Esophagus squamous epithelium (tissue), 5 donors: ENCODE results near the gene ACTRT2. TPM values are rescaled to one million over a fixed set of nuclear protein-coding genes. Genes with fewer than 3 reads are reported as not detected.

Experiments used
- DNase-seq: peaks from one replicate; lab custom pipeline; 2025; lab: John Stamatoyannopoulos, UW
- H3K27ac ChIP-seq, 4 donors: fragments of 200-600 bp; sonication (generic); one replicate each; pipeline ENCODE4 v1.5.1; 2016 to 2019; ENCODE audit warnings: mild to moderate bottlenecking in 1 of 4
- H3K27me3 ChIP-seq, 4 donors: fragments of 200-600 bp; sonication (generic); 1 replicate in 3 of 4; 2 replicates in 1 of 4; pipeline versions ENCODE4 v1.5.1 to v1.6.0; 2017 to 2021; ENCODE audit warnings: antibody characterized with exemption in 1 of 4
- H3K36me3 ChIP-seq, 3 donors: fragments of 200-600 bp; sonication (generic); one replicate each; pipeline ENCODE4 v1.5.1; 2016 to 2019
- H3K4me1 ChIP-seq, 3 donors: fragments of 200-600 bp; sonication (generic); one replicate each; pipeline ENCODE4 v1.5.1; 2017 to 2019
- H3K4me3 ChIP-seq, 4 donors: fragments of 200-600 bp; sonication (generic); 1 replicate in 3 of 4; 2 replicates in 1 of 4; pipeline ENCODE4 v1.5.1; 2016 to 2019; ENCODE audit warnings: mild to moderate bottlenecking in 2 of 4, moderate library complexity in 1 of 4
- H3K9me3 ChIP-seq, 3 donors: fragments of 200-600 bp; sonication (generic); one replicate each; pipeline ENCODE4 v1.5.1; 2016 to 2019
- POLR2A ChIP-seq, 4 donors: fragments of 450-650 bp; IDR thresholded peaks; one replicate each; pipeline ENCODE4 v1.6.1; 2017; ENCODE audit warnings: antibody characterized with exemption in 4 of 4, mild to moderate bottlenecking in 4 of 4, moderate library complexity in 3 of 4
- WGBS, 2 donors: methylation state at CpG; one replicate each; pipeline ENCODE4 v1.1.5; 2018; 5-methylcytosine and 5-hydroxymethylcytosine counted together
- intact Hi-C: fragments of 100-400 bp; cut with DNase I; formaldehyde crosslinking; loops from one replicate; pipeline ENCODE4 v1.15.0; 2022
- total RNA-seq, 4 donors: library from RNA; depleted of rRNA; stranded (reverse); fragments of >200 nt; gene quantifications; one replicate each; pipeline ENCODE4 v1.1.0, GENCODE V29; 2016
- TF ChIP-seq, protein P1 (sequence below), 6 experiments: fragments of 450-650 bp in 4 of 6; fragments of 200-600 bp in 2 of 6; sonication (generic) in 2 of 6; IDR thresholded peaks; one replicate each; pipeline ENCODE4 v1.5.1; 2016 to 2019; ENCODE audit warnings: antibody characterized with exemption in 6 of 6, mild to moderate bottlenecking in 4 of 6, moderate library complexity in 4 of 6
- donor health status: DM: yes; HTN: yes; CAD: no.

Gene ACTRT2
- total RNA-seq, 4 donors from 2014 or later, result not detected

DNA sequence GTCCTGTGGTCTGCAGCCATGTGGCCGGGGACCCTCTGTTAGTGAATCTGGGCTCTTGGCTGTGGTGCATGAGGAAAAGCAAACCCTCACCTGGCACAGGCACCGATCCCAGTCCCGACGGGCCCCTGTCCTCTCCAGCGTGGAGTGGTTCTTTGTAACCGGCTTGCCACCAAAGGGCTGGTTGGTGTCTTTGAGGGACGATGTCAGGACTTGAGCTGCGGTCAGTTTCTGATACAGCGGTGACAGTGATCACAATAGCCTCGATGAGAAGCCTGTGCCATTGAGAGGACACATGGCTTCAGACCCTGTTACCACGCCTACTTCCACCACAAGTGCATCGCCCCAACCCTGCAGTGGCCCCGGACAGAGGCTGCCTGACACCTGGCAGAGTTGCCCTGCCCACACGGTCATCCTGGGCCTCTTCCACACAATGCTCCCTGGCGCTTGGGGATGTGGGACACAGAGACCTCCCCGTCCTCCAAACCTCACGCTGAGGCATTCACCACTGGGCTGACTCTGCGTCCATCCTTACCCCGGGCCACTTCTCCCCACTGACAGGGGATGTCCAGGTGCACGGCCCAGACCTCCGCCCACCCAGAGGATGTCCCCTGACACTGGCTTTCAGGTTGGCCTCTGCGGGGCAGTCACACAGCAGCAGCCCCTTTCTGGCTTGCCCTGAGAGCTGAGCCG, 18.8 kb upstream of the ACTRT2 start:
- WGBS, 2 donors, result 79 to 88% methylated on average over 4 to 8 of the region's 23 CpGs
- H3K4me1 ChIP-seq, result no peaks in the 10 kb centered on the region
- H3K27ac ChIP-seq, result no peak overlapping the region
- peaks cover 0 to 96% (median 0%) of the 10 kb centered on the region in 4 donors for H3K27me3 ChIP-seq
- intact Hi-C loops, result no loop called here
- no peaks in the 10 kb centered on the region for H3K36me3 ChIP-seq
- peaks cover 0 to 5% (median 3%) of the 10 kb centered on the region in 3 donors for H3K9me3 ChIP-seq
- no peak for DNase-seq
- no peak overlapping the region for H3K4me3 ChIP-seq
- TF ChIP-seq, protein P1, sequence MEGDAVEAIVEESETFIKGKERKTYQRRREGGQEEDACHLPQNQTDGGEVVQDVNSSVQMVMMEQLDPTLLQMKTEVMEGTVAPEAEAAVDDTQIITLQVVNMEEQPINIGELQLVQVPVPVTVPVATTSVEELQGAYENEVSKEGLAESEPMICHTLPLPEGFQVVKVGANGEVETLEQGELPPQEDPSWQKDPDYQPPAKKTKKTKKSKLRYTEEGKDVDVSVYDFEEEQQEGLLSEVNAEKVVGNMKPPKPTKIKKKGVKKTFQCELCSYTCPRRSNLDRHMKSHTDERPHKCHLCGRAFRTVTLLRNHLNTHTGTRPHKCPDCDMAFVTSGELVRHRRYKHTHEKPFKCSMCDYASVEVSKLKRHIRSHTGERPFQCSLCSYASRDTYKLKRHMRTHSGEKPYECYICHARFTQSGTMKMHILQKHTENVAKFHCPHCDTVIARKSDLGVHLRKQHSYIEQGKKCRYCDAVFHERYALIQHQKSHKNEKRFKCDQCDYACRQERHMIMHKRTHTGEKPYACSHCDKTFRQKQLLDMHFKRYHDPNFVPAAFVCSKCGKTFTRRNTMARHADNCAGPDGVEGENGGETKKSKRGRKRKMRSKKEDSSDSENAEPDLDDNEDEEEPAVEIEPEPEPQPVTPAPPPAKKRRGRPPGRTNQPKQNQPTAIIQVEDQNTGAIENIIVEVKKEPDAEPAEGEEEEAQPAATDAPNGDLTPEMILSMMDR (IDR thresholded peaks at IDR 0.05), result no peak
- no peak for TF ChIP-seq POLR2A (IDR thresholded peaks at IDR 0.05)

DNA sequence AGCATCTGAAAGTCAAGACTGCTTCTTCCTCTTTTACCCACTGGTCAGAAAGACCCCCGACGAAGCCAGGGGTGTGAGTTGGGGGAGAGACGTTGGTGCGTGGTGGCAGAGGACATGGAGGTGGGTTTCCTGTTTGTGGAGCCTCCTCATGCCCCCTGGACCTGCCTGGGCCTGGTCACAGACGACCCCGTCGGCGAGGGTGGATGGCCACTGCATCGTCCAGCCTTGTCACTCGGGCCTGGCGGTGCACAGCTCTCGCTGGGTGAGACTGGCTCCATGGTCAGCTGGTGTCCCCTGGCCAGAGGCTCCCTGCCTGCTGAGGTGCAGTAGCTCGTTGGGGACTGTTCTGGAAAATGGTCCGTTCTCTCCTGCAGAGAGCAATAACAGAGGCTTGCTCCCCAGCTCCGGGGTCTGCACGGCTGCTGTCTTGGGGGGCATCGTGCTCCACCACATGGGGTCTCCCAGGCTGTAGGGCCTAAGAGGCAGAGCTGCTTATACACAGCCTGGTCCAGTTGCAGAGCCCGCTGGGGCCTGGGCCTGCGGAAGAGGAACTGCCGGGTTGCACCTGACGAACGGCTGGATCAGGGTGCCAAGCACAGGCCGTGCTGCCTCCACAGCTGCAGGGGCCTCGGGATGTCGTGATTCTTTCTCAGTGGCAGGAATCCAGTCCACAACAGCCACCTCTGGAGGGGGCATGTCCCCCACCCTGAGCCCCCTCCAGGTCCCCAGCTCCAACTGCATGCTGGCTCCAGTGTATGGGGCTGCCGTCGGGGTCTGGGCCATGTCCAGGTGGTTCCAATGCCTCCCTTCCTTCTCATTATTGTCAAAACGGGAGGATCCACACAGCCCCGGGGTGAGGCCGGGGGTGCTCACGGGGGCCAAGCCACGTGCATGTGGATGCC, 18.0 kb upstream of the ACTRT2 start:
- TF ChIP-seq, protein P1 (IDR thresholded peaks at IDR 0.05), result no peak
- no peak for TF ChIP-seq POLR2A (IDR thresholded peaks at IDR 0.05)
- Histone ChIP-seq H3K27ac (no peak overlapping the region), H3K4me3 (no peak overlapping the region), H3K36me3 (no peaks in the 10 kb centered on the region), H3K4me1 (no peaks in the 10 kb centered on the region), H3K27me3 (peaks cover 0 to 95% (median 0%) of the 10 kb centered on the region in 4 donors), H3K9me3 (peaks cover 0 to 13% (median 10%) of the 10 kb centered on the region in 3 donors)
- intact Hi-C loops, result no loop called here
- WGBS, 2 donors, result 68 to 87% methylated on average over 3 to 5 of the region's 32 CpGs
- DNase-seq, result no peak

DNA sequence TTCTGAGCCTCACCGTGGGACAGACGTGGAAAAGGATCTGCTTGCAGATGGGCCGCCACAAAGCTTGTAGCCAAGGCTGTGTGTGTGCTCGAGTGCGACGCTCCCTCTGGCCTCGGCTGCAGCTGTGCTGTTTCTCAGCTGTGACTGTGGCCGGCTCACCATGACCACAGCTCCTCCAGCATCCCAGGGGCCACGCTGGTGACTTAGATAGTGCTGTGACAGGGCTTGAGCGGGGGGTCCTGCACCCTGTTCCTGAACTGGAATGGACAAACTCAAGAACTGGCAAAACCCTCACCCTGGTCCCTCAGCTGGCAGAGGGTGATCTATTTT, 17.4 kb upstream of the ACTRT2 start:
- 62 to 75% methylated on average over 2 to 3 of the region's 10 CpGs for WGBS, 2 donors
- TF ChIP-seq POLR2A (IDR thresholded peaks at IDR 0.05), result no peak
- TF ChIP-seq, protein P1 (IDR thresholded peaks at IDR 0.05), result no peak
- Histone ChIP-seq H3K9me3 (peaks cover 0 to 20% (median 13%) of the 10 kb centered on the region in 3 donors), H3K36me3 (no peaks in the 10 kb centered on the region), H3K27me3 (peaks cover 0 to 95% (median 0%) of the 10 kb centered on the region in 4 donors), H3K4me3 (no peak overlapping the region), H3K27ac (no peak overlapping the region), H3K4me1 (no peaks in the 10 kb centered on the region)
- no peak for DNase-seq
- intact Hi-C loops, result no loop called here

DNA sequence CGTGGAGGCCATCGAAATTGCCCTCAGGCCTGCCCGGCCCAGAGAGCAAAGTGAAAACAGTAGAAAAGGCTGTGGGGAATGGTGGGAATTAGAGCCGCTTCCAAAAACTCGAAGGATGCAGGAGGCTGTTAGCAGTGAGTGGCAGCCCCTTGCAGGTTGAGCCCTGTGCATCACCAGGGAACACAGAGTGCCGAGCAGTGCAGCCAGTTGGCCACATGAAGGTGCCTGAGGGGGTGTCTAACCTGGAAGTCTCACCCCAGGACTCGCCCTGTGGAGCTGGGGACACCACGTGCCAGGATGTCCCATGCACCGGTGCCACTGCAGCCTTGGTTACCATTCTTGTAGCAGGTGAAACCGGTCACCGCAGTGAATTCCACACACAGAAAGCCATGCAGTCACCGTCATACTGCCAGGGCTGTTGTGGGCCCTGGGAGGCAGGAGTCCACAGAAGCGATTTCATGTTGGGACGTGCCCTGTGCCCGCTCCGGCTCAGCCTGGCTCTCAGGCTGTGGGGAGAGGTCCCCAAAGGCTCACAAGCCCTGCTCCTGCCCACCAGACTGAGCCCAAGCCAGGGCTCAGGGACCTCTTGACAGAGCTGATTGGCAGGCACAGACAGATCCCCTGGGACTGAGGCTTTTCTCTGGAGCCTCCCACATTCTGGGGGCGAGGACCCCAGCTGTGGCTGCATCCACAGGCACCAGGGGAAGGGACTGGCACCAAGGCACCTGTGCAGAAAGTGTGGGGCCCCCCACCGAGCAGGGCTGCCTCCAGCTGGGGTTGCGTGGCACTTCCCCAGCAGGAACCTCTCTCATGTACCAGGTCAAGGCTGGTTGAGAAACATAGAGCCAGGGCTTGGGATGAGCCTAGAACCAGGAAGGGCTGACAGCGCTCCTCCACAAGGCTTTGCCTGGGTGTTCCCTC, 16.7 kb upstream of the ACTRT2 start:
- DNase-seq, result no peak
- Histone ChIP-seq H3K27ac (no peak overlapping the region), H3K4me3 (no peak overlapping the region), H3K4me1 (no peaks in the 10 kb centered on the region), H3K27me3 (peaks cover 0 to 95% (median 0%) of the 10 kb centered on the region in 4 donors), H3K9me3 (peaks cover 0 to 24% (median 13%) of the 10 kb centered on the region in 3 donors), H3K36me3 (no peaks in the 10 kb centered on the region)
- 55 to 59% methylated on average over 8 to 10 of the region's 20 CpGs for WGBS, 2 donors
- TF ChIP-seq, protein P1 (IDR thresholded peaks at IDR 0.05), result no peak
- TF ChIP-seq POLR2A (IDR thresholded peaks at IDR 0.05), result no peak
- intact Hi-C loops, result no loop called here
